ENCODE results near the gene ETV3.

DNA sequence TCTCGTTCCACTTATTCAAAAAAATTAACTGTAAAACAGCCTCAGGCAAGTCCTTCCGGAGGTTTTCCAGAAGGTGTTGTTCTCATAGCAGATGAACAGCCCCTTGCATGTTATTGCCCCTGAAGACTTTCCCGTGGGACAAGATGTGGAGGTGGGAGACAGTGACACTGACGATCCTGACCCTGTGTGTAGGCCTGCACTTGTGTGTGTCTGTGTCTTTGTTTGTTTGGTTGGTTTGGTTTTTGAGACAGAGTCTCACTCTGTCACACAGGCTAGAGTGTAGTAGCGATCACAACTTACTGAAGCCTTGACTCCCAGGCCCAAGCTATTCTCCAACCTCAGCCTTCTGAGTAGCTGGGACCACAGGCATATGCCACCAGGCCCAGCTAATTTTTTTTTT is 51.2 kb downstream of the ETV3 start:
- TF ChIP-seq, protein P1, sequence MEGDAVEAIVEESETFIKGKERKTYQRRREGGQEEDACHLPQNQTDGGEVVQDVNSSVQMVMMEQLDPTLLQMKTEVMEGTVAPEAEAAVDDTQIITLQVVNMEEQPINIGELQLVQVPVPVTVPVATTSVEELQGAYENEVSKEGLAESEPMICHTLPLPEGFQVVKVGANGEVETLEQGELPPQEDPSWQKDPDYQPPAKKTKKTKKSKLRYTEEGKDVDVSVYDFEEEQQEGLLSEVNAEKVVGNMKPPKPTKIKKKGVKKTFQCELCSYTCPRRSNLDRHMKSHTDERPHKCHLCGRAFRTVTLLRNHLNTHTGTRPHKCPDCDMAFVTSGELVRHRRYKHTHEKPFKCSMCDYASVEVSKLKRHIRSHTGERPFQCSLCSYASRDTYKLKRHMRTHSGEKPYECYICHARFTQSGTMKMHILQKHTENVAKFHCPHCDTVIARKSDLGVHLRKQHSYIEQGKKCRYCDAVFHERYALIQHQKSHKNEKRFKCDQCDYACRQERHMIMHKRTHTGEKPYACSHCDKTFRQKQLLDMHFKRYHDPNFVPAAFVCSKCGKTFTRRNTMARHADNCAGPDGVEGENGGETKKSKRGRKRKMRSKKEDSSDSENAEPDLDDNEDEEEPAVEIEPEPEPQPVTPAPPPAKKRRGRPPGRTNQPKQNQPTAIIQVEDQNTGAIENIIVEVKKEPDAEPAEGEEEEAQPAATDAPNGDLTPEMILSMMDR (IDR thresholded peaks at IDR 0.05; ENCODE audit: borderline replicate concordance, extremely low read depth, low read length, poor library complexity, severe bottlenecking) = no peak
- TF ChIP-seq EZH2 (IDR thresholded peaks at IDR 0.05; ENCODE audit: borderline replicate concordance, low read depth, low read length, severe bottlenecking) = no peak

All from DND-41 (cell line).